Right lobe of liver (tissue), 4 donors: ENCODE measurements around the gene IL20RB.

Experiments
- POLR2A ChIP-seq: fragments of 450-650 bp; IDR thresholded peaks from one replicate; pipeline ENCODE4 v1.6.1; 2017; ENCODE audit warnings: antibody characterized with exemption, mild to moderate bottlenecking
- TF ChIP-seq, protein P1 (sequence below), 4 donors: fragments of 200-600 bp in 3 of 4; fragments of 450-650 bp in 1 of 4; IDR thresholded peaks; one replicate each; pipeline versions ENCODE4 v1.5.1 to v1.8.0; 2016 to 2022; ENCODE audit warnings: antibody characterized with exemption in 4 of 4, mild to moderate bottlenecking in 2 of 4
- donor health status: DM: no; HTN: no; CAD: no.
- donor health status: DM: no; HTN: no; CAD: no.
- donor health status: DM: no; HTN: yes; CAD: no.

GRCh38 chr3:136957751-136958288, at the start of gene IL20RB:
- TF ChIP-seq, protein P1, sequence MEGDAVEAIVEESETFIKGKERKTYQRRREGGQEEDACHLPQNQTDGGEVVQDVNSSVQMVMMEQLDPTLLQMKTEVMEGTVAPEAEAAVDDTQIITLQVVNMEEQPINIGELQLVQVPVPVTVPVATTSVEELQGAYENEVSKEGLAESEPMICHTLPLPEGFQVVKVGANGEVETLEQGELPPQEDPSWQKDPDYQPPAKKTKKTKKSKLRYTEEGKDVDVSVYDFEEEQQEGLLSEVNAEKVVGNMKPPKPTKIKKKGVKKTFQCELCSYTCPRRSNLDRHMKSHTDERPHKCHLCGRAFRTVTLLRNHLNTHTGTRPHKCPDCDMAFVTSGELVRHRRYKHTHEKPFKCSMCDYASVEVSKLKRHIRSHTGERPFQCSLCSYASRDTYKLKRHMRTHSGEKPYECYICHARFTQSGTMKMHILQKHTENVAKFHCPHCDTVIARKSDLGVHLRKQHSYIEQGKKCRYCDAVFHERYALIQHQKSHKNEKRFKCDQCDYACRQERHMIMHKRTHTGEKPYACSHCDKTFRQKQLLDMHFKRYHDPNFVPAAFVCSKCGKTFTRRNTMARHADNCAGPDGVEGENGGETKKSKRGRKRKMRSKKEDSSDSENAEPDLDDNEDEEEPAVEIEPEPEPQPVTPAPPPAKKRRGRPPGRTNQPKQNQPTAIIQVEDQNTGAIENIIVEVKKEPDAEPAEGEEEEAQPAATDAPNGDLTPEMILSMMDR (IDR thresholded peaks at IDR 0.05) = no peak
- TF ChIP-seq POLR2A = no peak
